ENCODE results near the gene BORCS6. TPM values are rescaled to one million over a fixed set of nuclear protein-coding genes. Genes with fewer than 3 reads are reported as not detected.
A peak's percentile ranks its signal among the peaks of the same experiment; 100 is the strongest.

BORCS6 gene
- total and polyA plus RNA-seq, 9 of the 15 experiments (the other 6 are each of a cell fraction or from before 2014, with no cell fraction given): 0.01 to 7.4 (median 2.3) TPM

DNA sequence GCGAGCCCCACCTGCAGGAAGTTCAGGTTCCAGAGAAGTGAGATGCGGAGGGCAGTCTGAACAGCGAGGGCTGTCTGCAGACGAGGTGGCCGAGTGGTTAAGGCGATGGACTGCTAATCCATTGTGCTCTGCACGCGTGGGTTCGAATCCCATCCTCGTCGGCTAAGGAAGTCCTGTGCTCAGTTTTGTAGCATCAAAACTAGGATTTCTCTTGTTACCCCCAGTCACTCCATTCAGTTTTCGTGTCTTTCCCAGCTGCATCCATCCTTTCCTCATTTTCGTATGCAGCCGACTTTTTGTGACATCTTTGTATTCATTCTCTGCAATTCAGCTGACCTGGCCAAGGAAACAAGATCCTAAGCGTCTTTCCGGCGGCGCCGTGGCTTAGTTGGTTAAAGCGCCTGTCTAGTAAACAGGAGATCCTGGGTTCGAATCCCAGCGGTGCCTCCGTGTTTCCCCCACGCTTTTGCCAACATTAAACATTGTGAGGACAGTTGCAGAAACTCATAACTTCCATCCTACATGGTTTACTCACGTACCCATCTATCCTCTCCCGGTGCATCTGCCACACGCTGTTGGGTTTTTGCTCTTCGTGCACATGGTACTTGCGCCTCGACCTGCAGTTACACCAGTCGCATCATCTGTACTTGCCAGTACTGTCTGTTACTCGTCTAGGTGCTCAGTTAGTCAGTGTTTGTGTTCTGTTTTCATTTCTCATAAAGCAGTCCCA, 3.0 kb downstream of the BORCS6 start (continued):
- TF ChIP-seq, protein P1, sequence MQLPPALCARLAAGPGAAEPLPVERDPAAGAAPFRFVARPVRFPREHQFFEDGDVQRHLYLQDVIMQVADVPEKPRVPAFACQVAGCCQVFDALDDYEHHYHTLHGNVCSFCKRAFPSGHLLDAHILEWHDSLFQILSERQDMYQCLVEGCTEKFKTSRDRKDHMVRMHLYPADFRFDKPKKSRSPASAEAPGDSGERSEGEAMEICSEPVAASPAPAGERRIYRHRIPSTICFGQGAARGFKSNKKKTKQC (CRISPR knock-in tag; IDR thresholded peaks at IDR 0.05): no peak
- TF ChIP-seq HNRNPL (IDR thresholded peaks at IDR 0.05; ENCODE audit: low read depth, low read length) (no peak), CREM (IDR thresholded peaks at IDR 0.05; ENCODE audit: low read depth) (peak; percentile 65), ESRRB (CRISPR knock-in tag; IDR thresholded peaks at IDR 0.05; ENCODE audit: borderline replicate concordance) (no peak), SPI1 (IDR thresholded peaks at IDR 0.05; ENCODE audit: borderline replicate concordance, low read depth, low read length) (0 out of 2 replicates have a peak, but pooled peaks have one; percentile 19), ATF1 (CRISPR knock-in tag; IDR thresholded peaks at IDR 0.05) (no peak), ATF1 (tag; IDR thresholded peaks at IDR 0.05) (peak; percentile 75), ETV1 (tag; conservative IDR thresholded peaks at IDR 0.05; ENCODE audit: low read depth) (peak; percentile 76), ZNF75A (CRISPR knock-in tag; IDR thresholded peaks at IDR 0.05) (no peak), MAZ (CRISPR knock-in tag; conservative IDR thresholded peaks at IDR 0.05 in 1 of 2, IDR thresholded peaks at IDR 0.05 in 1 of 2) (peak in 1 of 2 experiments; percentile 70; a peak in 2 of 4 replicates), ZKSCAN8 (CRISPR knock-in tag; IDR thresholded peaks at IDR 0.05) (0 out of 2 replicates have a peak, but pooled peaks have one; percentile 54), POLR2H (tag; IDR thresholded peaks at IDR 0.05; ENCODE audit: low read depth) (no peak), CBFA2T3 (IDR thresholded peaks at IDR 0.05) (no peak), CTBP1 (IDR thresholded peaks at IDR 0.05; ENCODE audit: borderline replicate concordance) (peak; percentile 52; the same call in 1 of the 2 replicates), EP300 (IDR thresholded peaks at IDR 0.05; ENCODE audit: low read length) (peak; percentile 49; the same call in 1 of the 2 replicates), BRF1 (IDR thresholded peaks at IDR 0.05; ENCODE audit: borderline replicate concordance, extremely low read depth, insufficient read length) (peak; percentile 15)
- TF ChIP-seq, protein P2, sequence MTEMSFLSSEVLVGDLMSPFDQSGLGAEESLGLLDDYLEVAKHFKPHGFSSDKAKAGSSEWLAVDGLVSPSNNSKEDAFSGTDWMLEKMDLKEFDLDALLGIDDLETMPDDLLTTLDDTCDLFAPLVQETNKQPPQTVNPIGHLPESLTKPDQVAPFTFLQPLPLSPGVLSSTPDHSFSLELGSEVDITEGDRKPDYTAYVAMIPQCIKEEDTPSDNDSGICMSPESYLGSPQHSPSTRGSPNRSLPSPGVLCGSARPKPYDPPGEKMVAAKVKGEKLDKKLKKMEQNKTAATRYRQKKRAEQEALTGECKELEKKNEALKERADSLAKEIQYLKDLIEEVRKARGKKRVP (CRISPR knock-in tag; IDR thresholded peaks at IDR 0.05): no peak
- TF ChIP-seq, protein P3, sequence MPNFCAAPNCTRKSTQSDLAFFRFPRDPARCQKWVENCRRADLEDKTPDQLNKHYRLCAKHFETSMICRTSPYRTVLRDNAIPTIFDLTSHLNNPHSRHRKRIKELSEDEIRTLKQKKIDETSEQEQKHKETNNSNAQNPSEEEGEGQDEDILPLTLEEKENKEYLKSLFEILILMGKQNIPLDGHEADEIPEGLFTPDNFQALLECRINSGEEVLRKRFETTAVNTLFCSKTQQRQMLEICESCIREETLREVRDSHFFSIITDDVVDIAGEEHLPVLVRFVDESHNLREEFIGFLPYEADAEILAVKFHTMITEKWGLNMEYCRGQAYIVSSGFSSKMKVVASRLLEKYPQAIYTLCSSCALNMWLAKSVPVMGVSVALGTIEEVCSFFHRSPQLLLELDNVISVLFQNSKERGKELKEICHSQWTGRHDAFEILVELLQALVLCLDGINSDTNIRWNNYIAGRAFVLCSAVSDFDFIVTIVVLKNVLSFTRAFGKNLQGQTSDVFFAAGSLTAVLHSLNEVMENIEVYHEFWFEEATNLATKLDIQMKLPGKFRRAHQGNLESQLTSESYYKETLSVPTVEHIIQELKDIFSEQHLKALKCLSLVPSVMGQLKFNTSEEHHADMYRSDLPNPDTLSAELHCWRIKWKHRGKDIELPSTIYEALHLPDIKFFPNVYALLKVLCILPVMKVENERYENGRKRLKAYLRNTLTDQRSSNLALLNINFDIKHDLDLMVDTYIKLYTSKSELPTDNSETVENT (CRISPR knock-in tag; IDR thresholded peaks at IDR 0.05): no peak
- TF ChIP-seq, protein P4, sequence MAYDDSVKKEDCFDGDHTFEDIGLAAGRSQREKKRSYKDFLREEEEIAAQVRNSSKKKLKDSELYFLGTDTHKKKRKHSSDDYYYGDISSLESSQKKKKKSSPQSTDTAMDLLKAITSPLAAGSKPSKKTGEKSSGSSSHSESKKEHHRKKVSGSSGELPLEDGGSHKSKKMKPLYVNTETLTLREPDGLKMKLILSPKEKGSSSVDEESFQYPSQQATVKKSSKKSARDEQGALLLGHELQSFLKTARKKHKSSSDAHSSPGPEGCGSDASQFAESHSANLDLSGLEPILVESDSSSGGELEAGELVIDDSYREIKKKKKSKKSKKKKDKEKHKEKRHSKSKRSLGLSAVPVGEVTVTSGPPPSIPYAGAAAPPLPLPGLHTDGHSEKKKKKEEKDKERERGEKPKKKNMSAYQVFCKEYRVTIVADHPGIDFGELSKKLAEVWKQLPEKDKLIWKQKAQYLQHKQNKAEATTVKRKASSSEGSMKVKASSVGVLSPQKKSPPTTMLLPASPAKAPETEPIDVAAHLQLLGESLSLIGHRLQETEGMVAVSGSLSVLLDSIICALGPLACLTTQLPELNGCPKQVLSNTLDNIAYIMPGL (CRISPR knock-in tag; IDR thresholded peaks at IDR 0.05): peak; percentile 88
- TF ChIP-seq, protein P5, sequence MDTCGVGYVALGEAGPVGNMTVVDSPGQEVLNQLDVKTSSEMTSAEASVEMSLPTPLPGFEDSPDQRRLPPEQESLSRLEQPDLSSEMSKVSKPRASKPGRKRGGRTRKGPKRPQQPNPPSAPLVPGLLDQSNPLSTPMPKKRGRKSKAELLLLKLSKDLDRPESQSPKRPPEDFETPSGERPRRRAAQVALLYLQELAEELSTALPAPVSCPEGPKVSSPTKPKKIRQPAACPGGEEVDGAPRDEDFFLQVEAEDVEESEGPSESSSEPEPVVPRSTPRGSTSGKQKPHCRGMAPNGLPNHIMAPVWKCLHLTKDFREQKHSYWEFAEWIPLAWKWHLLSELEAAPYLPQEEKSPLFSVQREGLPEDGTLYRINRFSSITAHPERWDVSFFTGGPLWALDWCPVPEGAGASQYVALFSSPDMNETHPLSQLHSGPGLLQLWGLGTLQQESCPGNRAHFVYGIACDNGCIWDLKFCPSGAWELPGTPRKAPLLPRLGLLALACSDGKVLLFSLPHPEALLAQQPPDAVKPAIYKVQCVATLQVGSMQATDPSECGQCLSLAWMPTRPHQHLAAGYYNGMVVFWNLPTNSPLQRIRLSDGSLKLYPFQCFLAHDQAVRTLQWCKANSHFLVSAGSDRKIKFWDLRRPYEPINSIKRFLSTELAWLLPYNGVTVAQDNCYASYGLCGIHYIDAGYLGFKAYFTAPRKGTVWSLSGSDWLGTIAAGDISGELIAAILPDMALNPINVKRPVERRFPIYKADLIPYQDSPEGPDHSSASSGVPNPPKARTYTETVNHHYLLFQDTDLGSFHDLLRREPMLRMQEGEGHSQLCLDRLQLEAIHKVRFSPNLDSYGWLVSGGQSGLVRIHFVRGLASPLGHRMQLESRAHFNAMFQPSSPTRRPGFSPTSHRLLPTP (IDR thresholded peaks at IDR 0.05; ENCODE audit: borderline replicate concordance, extremely low read depth, insufficient read length): peak; percentile 99
